A549 (cell line): ENCODE results near the gene SLC47A2. TPM values are rescaled to one million over a fixed set of nuclear protein-coding genes. Genes with fewer than 3 reads are reported as not detected.

Experiments
- ATAC-seq, 2 experiments: fragments of 200-7000 bp in 1 of 2; fragments of >200 bp in 1 of 2; cut with Nextera tagmentation in 1 of 2; cut with Tn5 transposase in 1 of 2; 3 replicates each; pipeline versions ENCODE4 v1.8.0 to v1.9.1; 2018 to 2020; ENCODE audit warnings: mild to moderate bottlenecking in 1 of 2, moderate library complexity in 1 of 2
- CTCF ChIA-PET: fragments of 300-600 bp; sonication (Branson Sonifier 250); formaldehyde crosslinking; extraction: SDS; loops from one replicate; lab custom pipeline; 2021; ENCODE audit warnings: antibody characterized with exemption, inconsistent platforms; lab: Yijun Ruan, JAX
- POLR2A ChIA-PET: fragments of 350-600 bp; formaldehyde crosslinking; extraction: SDS; loops from one replicate; lab custom pipeline; 2021; ENCODE audit warnings: antibody characterized with exemption, inconsistent platforms; lab: Yijun Ruan, JAX
- DNase-seq, 2 experiments: peaks; one replicate each; pipeline versions ENCODE4 v3.0.0 to v3.0.0-alpha.2; 2011 to 2016; ENCODE audit warnings: low read depth in 1 of 2, low spot score in 1 of 2
- FAIRE-seq: peaks from 2 replicates; lab custom pipeline; 2011; peaks lifted over from hg19 to GRCh38; lab: Jason Lieb, UNC
- H3K27ac ChIP-seq, 2 experiments: fragments of >200 bp; sonication (Bioruptor Twin); formaldehyde crosslinking; 3 replicates each; pipeline ENCODE4 v1.5.1; 2016 to 2017
- H3K4me1 ChIP-seq: fragments of >200 bp; sonication (Bioruptor Twin); formaldehyde crosslinking; 3 replicates; pipeline ENCODE4 v1.6.1; 2016
- H3K4me2 ChIP-seq: fragments of >200 bp; sonication (Bioruptor Twin); formaldehyde crosslinking; 3 replicates; pipeline ENCODE4 v1.6.1; 2016
- H3K4me3 ChIP-seq: fragments of >200 bp; sonication (Bioruptor Twin); formaldehyde crosslinking; 3 replicates; pipeline ENCODE4 v1.5.1; 2016
- H3K9me3 ChIP-seq: fragments of >200 bp; sonication (Bioruptor Twin); formaldehyde crosslinking; 3 replicates; pipeline ENCODE4 v1.6.1; 2016
- ATOH8 ChIP-seq: fragments of 250-450 bp; sonication (Bioruptor Pico); IDR thresholded peaks from 2 replicates; pipeline ENCODE4 v1.5.0; 2020; ENCODE audit warnings: low read depth, mild to moderate bottlenecking, moderate library complexity
- CBX8 ChIP-seq: fragments of 200-600 bp; sonication (generic); IDR thresholded peaks from 2 replicates; pipeline ENCODE4 v1.6.1; 2016
- CTCF ChIP-seq: fragments of >200 bp; sonication (Bioruptor Twin); formaldehyde crosslinking; IDR thresholded peaks from 3 replicates; pipeline ENCODE4 v1.5.1; 2016
- EHF ChIP-seq: fragments of 250-450 bp; sonication (Bioruptor Pico); IDR thresholded peaks from 2 replicates; pipeline ENCODE4 v1.5.0; 2020; ENCODE audit warnings: mild to moderate bottlenecking
- EP300 ChIP-seq, 2 experiments: fragments of >200 bp; sonication (Bioruptor Twin); formaldehyde crosslinking; IDR thresholded peaks; 2 replicates in 1 of 2; 3 replicates in 1 of 2; pipeline ENCODE4 v1.6.1; 2016 to 2017
- MYC ChIP-seq: IDR thresholded peaks from 2 replicates; pipeline ENCODE4 v1.6.1; 2012; ENCODE audit warnings: mild to moderate bottlenecking, inconsistent platforms, low read length, improper control_type of control experiment, borderline replicate concordance
- NFE2L2 ChIP-seq: fragments of 150-350 bp; conservative IDR thresholded peaks from 2 replicates; pipeline ENCODE4 v1.6.1; 2014; ENCODE audit warnings: low read length
- NPAS2 ChIP-seq: fragments of 250-450 bp; sonication (Bioruptor Pico); IDR thresholded peaks from 2 replicates; pipeline ENCODE4 v1.8.0; 2022; ENCODE audit warnings: mild to moderate bottlenecking, moderate library complexity, borderline replicate concordance
- POLR2AphosphoS2 ChIP-seq: conservative IDR thresholded peaks from 2 replicates; pipeline ENCODE4 v1.6.1; 2012; ENCODE audit warnings: low read length, improper control_type of control experiment, inconsistent platforms
- RCOR1 ChIP-seq: fragments of 150-350 bp; IDR thresholded peaks from 2 replicates; pipeline ENCODE4 v1.6.1; 2014; ENCODE audit warnings: antibody characterized with exemption, low read length, low read depth
- SMC3 ChIP-seq: fragments of >200 bp; sonication (Bioruptor Twin); formaldehyde crosslinking; IDR thresholded peaks from 3 replicates; pipeline ENCODE4 v1.6.1; 2018; ENCODE audit warnings: inconsistent platforms
- TFCP2L1 ChIP-seq: fragments of 250-450 bp; sonication (Bioruptor Pico); IDR thresholded peaks from 2 replicates; pipeline ENCODE4 v1.5.0; 2021; ENCODE audit warnings: mild to moderate bottlenecking
- ZFP36 ChIP-seq: fragments of 450-650 bp; IDR thresholded peaks from 2 replicates; pipeline ENCODE4 v1.6.1; 2014; ENCODE audit warnings: borderline replicate concordance; ENCODE audit not compliant: partially characterized antibody
- WGBS: methylation state at CpG from one replicate; pipeline ENCODE4 v1.1.6; 2017; ENCODE audit errors: missing lambda C conversion rate; 5-methylcytosine and 5-hydroxymethylcytosine counted together
- polyA plus RNA-seq, 4 experiments: library from polyadenylated mRNA; depleted of rRNA in 3 of 4; stranded (reverse); fragments of >200 nt; fragmentation: RNase III in 1 of 4; extraction: RNeasy Plus Mini Kit Qiagen cat#74134 plus additional on column Dnase treatment in 1 of 4; gene quantifications; 2 replicates in 3 of 4; 3 replicates in 1 of 4; pipeline ENCODE4 v1.2.3, GENCODE V29; 2011 to 2017
- TF ChIP-seq, protein P1 (sequence below): fragments of 250-450 bp; sonication (Bioruptor Pico); IDR thresholded peaks from 2 replicates; pipeline ENCODE4 v1.5.0; 2021; ENCODE audit warnings: mild to moderate bottlenecking, moderate library complexity, borderline replicate concordance
- TF ChIP-seq, protein P2 (sequence below): IDR thresholded peaks from 2 replicates; pipeline ENCODE4 v1.6.1; 2012
- TF ChIP-seq, protein P3 (sequence below): fragments of 150-350 bp; IDR thresholded peaks from 2 replicates; pipeline ENCODE4 v1.6.1; 2014; ENCODE audit warnings: low read depth, mild to moderate bottlenecking, low read length

Gene SLC47A2
- polyA plus RNA-seq, 2 of the 4 experiments (the other 2 are of a cell fraction) = 0.13 to 0.27 TPM

- ChIA-PET CTCF (interaction anchor here (0.7 to 1.7 kb wide), 5 partner anchors 10 to 208 kb away, joined by 3 to 8 read pairs (median 3); no protein-coding TSS in a partner anchor), POLR2A (interaction anchor here (0.8 kb wide), 1 partner anchor 11 kb away, joined by 3 read pairs; no protein-coding TSS in a partner anchor)
- no peak for DNase-seq
- WGBS = 94% methylated on average over 14 of the region's 14 CpGs
- Histone ChIP-seq H3K9me3 (no peaks in the 10 kb centered on the region), H3K27ac (peak overlapping the region in 1 of 2 experiments; percentile 15; a peak in 2 of 6 replicates), H3K4me1 (peaks cover 67% of the 10 kb centered on the region), H3K4me3 (no peak overlapping the region), H3K4me2 (no peak overlapping the region)
- TF ChIP-seq, protein P1, sequence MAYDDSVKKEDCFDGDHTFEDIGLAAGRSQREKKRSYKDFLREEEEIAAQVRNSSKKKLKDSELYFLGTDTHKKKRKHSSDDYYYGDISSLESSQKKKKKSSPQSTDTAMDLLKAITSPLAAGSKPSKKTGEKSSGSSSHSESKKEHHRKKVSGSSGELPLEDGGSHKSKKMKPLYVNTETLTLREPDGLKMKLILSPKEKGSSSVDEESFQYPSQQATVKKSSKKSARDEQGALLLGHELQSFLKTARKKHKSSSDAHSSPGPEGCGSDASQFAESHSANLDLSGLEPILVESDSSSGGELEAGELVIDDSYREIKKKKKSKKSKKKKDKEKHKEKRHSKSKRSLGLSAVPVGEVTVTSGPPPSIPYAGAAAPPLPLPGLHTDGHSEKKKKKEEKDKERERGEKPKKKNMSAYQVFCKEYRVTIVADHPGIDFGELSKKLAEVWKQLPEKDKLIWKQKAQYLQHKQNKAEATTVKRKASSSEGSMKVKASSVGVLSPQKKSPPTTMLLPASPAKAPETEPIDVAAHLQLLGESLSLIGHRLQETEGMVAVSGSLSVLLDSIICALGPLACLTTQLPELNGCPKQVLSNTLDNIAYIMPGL (CRISPR knock-in tag) = no peak
- TF ChIP-seq, protein P2, sequence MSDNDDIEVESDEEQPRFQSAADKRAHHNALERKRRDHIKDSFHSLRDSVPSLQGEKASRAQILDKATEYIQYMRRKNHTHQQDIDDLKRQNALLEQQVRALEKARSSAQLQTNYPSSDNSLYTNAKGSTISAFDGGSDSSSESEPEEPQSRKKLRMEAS = no peak
- TF ChIP-seq CTCF (no peak), TFCP2L1 (CRISPR knock-in tag) (no peak), NFE2L2 (no peak), RCOR1 (no peak), POLR2AphosphoS2 (no peak), SMC3 (no peak), MYC (no peak), CBX8 (no peak), ZFP36 (no peak)
- TF ChIP-seq, protein P3, sequence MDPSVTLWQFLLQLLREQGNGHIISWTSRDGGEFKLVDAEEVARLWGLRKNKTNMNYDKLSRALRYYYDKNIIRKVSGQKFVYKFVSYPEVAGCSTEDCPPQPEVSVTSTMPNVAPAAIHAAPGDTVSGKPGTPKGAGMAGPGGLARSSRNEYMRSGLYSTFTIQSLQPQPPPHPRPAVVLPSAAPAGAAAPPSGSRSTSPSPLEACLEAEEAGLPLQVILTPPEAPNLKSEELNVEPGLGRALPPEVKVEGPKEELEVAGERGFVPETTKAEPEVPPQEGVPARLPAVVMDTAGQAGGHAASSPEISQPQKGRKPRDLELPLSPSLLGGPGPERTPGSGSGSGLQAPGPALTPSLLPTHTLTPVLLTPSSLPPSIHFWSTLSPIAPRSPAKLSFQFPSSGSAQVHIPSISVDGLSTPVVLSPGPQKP = no peak
- FAIRE-seq = no peak
- ATAC-seq = no peak
Observed at GRCh38 chr17:19738073-19738449, 21.7 kb upstream of the SLC47A2 start.

GRCh38 chr17:19737305-19738072 is 21.1 kb upstream of the SLC47A2 start:
- Histone ChIP-seq H3K4me2 (no peak overlapping the region), H3K27ac (peak overlapping the region in 1 of 2 experiments; percentile 64; a peak in 3 of 6 replicates), H3K4me1 (peaks cover 62% of the 10 kb centered on the region), H3K4me3 (no peak overlapping the region), H3K9me3 (no peaks in the 10 kb centered on the region)
- no peak for FAIRE-seq
- POLR2A ChIA-PET = interaction anchor here (0.8 to 1.0 kb wide), 2 partner anchors 11 to 16 kb away, joined by 3 to 4 read pairs; no protein-coding TSS in a partner anchor
- ATAC-seq = peak in 1 of 2 experiments; percentile 3; a peak in 1 of 6 replicates
- DNase-seq = no peak
- CTCF ChIA-PET = interaction anchor here (0.9 to 5.0 kb wide), 6 partner anchors 9 to 222 kb away, joined by 3 to 21 read pairs (median 3); no protein-coding TSS in a partner anchor
- TF ChIP-seq EHF (CRISPR knock-in tag) (no peak), ZFP36 (no peak), MYC (no peak), ATOH8 (CRISPR knock-in tag) (no peak), EP300 (IDR thresholded peaks at IDR 0.05) (no peak), RCOR1 (no peak), NPAS2 (CRISPR knock-in tag) (no peak)
- WGBS = 75% methylated on average over 14 of the region's 15 CpGs
